ENCODE data around the gene RGSL1.

RGSL1 gene

GRCh38 chr1:182555493-182555892 lies 105.5 kb downstream of the RGSL1 start:
- no peak for DNase-seq

- no peak for DNase-seq
Observed at GRCh38 chr1:182556279-182556678, 106.3 kb downstream of the RGSL1 start.

GRCh38 chr1:182560392-182560984 lies 110.5 kb downstream of the RGSL1 start:
- no peak for DNase-seq

GRCh38 chr1:182561456-182561855 lies 111.5 kb downstream of the RGSL1 start:
- no peak for DNase-seq

- no peak for DNase-seq
Observed at GRCh38 chr1:182563095-182563494, 113.1 kb downstream of the RGSL1 start.

- DNase-seq, result no peak
Observed at GRCh38 chr1:182564406-182565004, 114.6 kb downstream of the RGSL1 start.

GRCh38 chr1:182565537-182565936 lies 115.6 kb downstream of the RGSL1 start:
- DNase-seq, result no peak

GRCh38 chr1:182567629-182568028 lies 117.7 kb downstream of the RGSL1 start:
- DNase-seq, result no peak

GRCh38 chr1:182568647-182569284 lies 118.8 kb downstream of the RGSL1 start:
- no peak for DNase-seq

- no peak for DNase-seq
Observed at GRCh38 chr1:182569939-182570610, 120.1 kb downstream of the RGSL1 start.

GRCh38 chr1:182570611-182570970 lies 120.6 kb downstream of the RGSL1 start:
- DNase-seq, result no peak

GRCh38 chr1:182574156-182574555 lies 124.2 kb downstream of the RGSL1 start:
- no peak for DNase-seq

- DNase-seq, result no peak
Observed at GRCh38 chr1:182575540-182576149, 125.7 kb downstream of the RGSL1 start.

GRCh38 chr1:182580736-182581135 lies 130.8 kb downstream of the RGSL1 start:
- no peak for DNase-seq

GRCh38 chr1:182584746-182585145 lies 134.8 kb downstream of the RGSL1 start:
- DNase-seq, result no peak

GRCh38 chr1:182586380-182586779 lies 136.4 kb downstream of the RGSL1 start:
- DNase-seq, result no peak

GRCh38 chr1:182587093-182587492 lies 137.1 kb downstream of the RGSL1 start:
- DNase-seq, result no peak

GRCh38 chr1:182587666-182588499 lies 137.9 kb downstream of the RGSL1 start:
- no peak for DNase-seq

- no peak for DNase-seq
Observed at GRCh38 chr1:182588500-182589396, 138.8 kb downstream of the RGSL1 start, which contains the start of gene RNASEL. RNASEL (minus strand) TSS chr1:182589256; CDS start chr1:182586806, 2,450 bp downstream.

- DNase-seq, result no peak
Observed at GRCh38 chr1:182589520-182589919, 139.6 kb downstream of the RGSL1 start.

- DNase-seq, result no peak
Observed at GRCh38 chr1:182589931-182590330, 140.0 kb downstream of the RGSL1 start.
